Renal cortex interstitium (tissue), 15 donors: ENCODE results near the gene MRPL32. TPM values are rescaled to one million over a fixed set of nuclear protein-coding genes. Genes with fewer than 3 reads are reported as not detected.
"Not testable (repeated sequence)": the region's sequence is repeated elsewhere in the genome, so short reads cannot be mapped to it uniquely, and the experiment has no call there.

Source experiments
- DNase-seq, 11 donors: peaks; one replicate each; pipeline ENCODE4 v3.0.0-alpha.2; 2013; ENCODE audit warnings: low read depth in 9 of 11, low spot score in 4 of 11; ENCODE audit errors: extremely low read depth in 1 of 11
- long read RNA-seq, 16 experiments: transcript quantifications; one replicate each; lab custom pipeline, GENCODE V29; 2026
- polyA plus RNA-seq, 3 donors: library from polyadenylated mRNA; unstranded; fragments of 120-200 nt; gene quantifications; one replicate each; pipeline ENCODE4 v1.2.1, GENCODE V29; 2013; ENCODE audit not compliant: insufficient read length in 3 of 3

The MRPL32 gene
- polyA plus RNA-seq, result 100 to 1,000 TPM in 1 of 3 donors, 10 to 100 TPM in 2; 91.2 to 118 (median 97.0) TPM
- long read RNA-seq, donor 1, transcript MRPL32-201 (3 exons, 1,035 nt), result major isoform, 33 of 41 reads
- long read RNA-seq, donor 1, partial matches to known transcripts, result 7 of 41 reads
- long read RNA-seq, donor 1, other reads (novel, unspliced or antisense), result 0 of 41 reads
- long read RNA-seq, donor 2, transcript MRPL32-201 (3 exons, 1,035 nt), result major isoform, 40 of 40 reads
- long read RNA-seq, donor 2, partial matches to known transcripts, result 0 of 40 reads
- long read RNA-seq, donor 2, other reads (novel, unspliced or antisense), result 0 of 40 reads
- long read RNA-seq, donor 3, transcript MRPL32-201 (3 exons, 1,035 nt), result major isoform, 79 of 95 reads
- long read RNA-seq, donor 3, partial matches to known transcripts, result 16 of 95 reads
- long read RNA-seq, donor 3, other reads (novel, unspliced or antisense), result 0 of 95 reads
- long read RNA-seq, donor 4, transcript MRPL32-201 (3 exons, 1,035 nt), result major isoform, 50 of 59 reads
- long read RNA-seq, donor 4, partial matches to known transcripts, result 9 of 59 reads
- long read RNA-seq, donor 4, other reads (novel, unspliced or antisense), result 0 of 59 reads
- long read RNA-seq, donor 5, result 0 reads
- long read RNA-seq, donor 6, transcript MRPL32-201 (3 exons, 1,035 nt), result major isoform, 38 of 59 reads
- long read RNA-seq, donor 6, partial matches to known transcripts, result 21 of 59 reads
- long read RNA-seq, donor 6, other reads (novel, unspliced or antisense), result 0 of 59 reads
- long read RNA-seq, donor 7, transcript MRPL32-201 (3 exons, 1,035 nt), result major isoform, 77 of 98 reads
- long read RNA-seq, donor 7, partial matches to known transcripts, result 19 of 98 reads
- long read RNA-seq, donor 7, other reads (novel, unspliced or antisense), result 0 of 98 reads
- long read RNA-seq, donor 8, result 0 reads
- long read RNA-seq, donor 9, transcript MRPL32-201 (3 exons, 1,035 nt), result major isoform, 51 of 68 reads
- long read RNA-seq, donor 9, partial matches to known transcripts, result 17 of 68 reads
- long read RNA-seq, donor 9, other reads (novel, unspliced or antisense), result 0 of 68 reads
- long read RNA-seq, donor 10, transcript MRPL32-201 (3 exons, 1,035 nt), result major isoform, 59 of 77 reads
- long read RNA-seq, donor 10, partial matches to known transcripts, result 18 of 77 reads
- long read RNA-seq, donor 10, other reads (novel, unspliced or antisense), result 0 of 77 reads
- long read RNA-seq, donor 11, transcript MRPL32-201 (3 exons, 1,035 nt), result major isoform, 41 of 54 reads
- long read RNA-seq, donor 11, partial matches to known transcripts, result 12 of 54 reads
- long read RNA-seq, donor 11, other reads (novel, unspliced or antisense), result 0 of 54 reads
- long read RNA-seq, donor 12, transcript MRPL32-201 (3 exons, 1,035 nt), result major isoform, 21 of 21 reads
- long read RNA-seq, donor 12, partial matches to known transcripts, result 0 of 21 reads
- long read RNA-seq, donor 12, other reads (novel, unspliced or antisense), result 0 of 21 reads
- long read RNA-seq, donor 13, result 0 reads
- long read RNA-seq, donor 14, transcript MRPL32-201 (3 exons, 1,035 nt), result major isoform, 54 of 60 reads
- long read RNA-seq, donor 14, partial matches to known transcripts, result 6 of 60 reads
- long read RNA-seq, donor 14, other reads (novel, unspliced or antisense), result 0 of 60 reads
- long read RNA-seq, donor 15, transcript MRPL32-201 (3 exons, 1,035 nt), result major isoform, 23 of 23 reads
- long read RNA-seq, donor 15, partial matches to known transcripts, result 0 of 23 reads
- long read RNA-seq, donor 15, other reads (novel, unspliced or antisense), result 0 of 23 reads
- long read RNA-seq, donor 16, transcript MRPL32-201 (3 exons, 1,035 nt), result major isoform, 125 of 167 reads
- long read RNA-seq, donor 16, partial matches to known transcripts, result 42 of 167 reads
- long read RNA-seq, donor 16, other reads (novel, unspliced or antisense), result 0 of 167 reads

DNA sequence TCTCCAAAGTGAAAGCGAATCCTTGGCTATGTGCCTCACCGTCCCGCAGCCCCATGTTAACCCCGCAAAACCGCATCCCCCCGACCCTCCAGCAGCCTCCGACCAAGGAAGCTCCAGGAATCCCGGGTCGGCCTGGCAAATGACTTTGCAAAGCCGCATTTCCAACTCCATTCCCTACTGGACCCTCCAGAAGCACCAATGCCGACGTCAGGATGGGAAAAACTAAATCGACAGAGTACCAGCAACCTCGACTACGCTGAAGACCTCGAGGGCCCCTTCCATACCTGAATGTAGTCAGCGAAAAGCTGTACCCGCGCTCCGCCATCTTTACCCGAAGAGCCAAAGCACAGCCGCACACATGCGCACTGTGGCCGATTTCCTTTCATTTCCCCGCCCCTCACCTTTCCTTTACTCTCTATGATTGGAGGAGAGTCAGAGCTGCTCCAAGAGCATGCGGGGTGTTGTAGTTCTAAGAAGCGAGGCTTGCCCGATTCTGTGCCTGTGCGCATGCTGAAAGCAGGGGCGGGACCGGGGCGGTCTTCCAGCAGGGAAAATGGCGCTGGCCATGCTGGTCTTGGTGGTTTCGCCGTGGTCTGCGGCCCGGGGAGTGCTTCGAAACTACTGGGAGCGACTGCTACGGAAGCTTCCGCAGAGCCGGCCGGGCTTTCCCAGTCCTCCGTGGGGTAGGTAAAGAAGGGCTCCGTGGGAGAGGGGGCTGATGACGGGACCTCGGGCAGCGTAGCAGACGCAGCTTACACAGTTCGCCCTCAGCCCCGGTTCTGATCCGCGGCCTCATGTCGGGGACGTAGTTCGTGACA lies at the start of gene MRPL32, which contains the start of gene PSMA2:
TSS of gene MRPL32 (plus strand) at position 543 of the 818 bp plus-strand sequence. CDS start at position 554, 11 bp downstream.
TSS of gene PSMA2 (minus strand) at position 341 of the 818 bp plus-strand sequence. CDS start at position 325, 16 bp downstream.
- DNase-seq, result peak; percentile 91 to 98 (median 94)

DNA sequence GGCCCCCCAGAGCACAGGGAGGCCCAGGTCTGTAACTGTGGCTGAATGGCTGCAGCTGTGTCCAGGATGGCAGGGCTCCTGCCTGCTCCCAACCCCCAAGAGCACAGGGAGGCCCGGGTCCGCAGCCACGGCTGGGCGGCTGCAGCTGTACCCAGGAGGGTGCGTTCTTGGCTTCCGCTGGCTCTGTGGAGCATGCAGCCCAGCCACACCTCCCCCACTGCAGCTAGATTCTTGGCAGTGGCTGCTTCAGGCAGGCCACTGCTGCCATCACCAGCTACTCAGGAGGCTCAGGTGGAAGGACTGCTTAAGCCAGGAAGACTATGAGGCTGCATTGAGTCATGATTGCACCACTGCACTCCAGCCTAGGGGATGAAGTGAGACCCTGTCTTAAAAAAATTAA lies 48.2 kb upstream of the MRPL32 start:
- peak in 8 of 11 donors; percentile 38 to 76 (median 61) for DNase-seq

DNA sequence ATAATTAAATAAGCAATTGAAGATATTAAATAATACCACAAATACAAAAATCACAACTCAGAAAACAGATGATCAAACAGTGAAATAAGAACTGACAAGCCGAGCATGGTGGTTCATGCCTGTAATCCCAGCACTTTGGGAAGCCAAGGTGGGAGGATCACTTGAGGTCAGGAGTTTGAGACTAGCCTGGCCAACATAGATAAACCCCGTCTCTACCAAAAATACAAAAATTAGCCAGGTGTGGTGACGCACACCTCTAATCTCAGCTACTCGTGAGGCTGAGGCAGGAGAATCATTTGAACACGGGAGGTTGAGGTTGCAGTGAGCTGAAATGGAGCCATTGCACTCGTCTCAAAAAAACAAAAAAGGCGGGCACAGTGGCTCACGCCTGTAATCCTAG lies 47.0 kb upstream of the MRPL32 start:
- not testable (repeated sequence) for DNase-seq

DNA sequence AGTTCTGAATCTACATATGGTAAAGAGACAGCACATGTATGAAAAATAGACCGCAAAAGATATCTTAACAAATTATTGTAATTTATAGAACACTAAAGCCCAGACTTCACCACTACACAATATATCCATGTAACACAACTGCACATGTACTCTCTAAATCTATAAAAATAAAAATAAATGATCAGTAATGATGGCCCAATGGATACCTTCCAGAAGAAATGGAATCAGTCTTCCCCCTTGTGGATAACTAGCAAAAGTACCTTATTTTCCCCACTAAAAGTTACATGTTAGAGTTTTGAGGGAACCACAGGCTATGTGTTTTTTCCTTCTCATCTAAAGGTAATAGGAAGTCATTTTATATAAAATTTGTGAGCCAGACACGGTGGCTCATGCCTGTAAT lies 46.0 kb upstream of the MRPL32 start:
- no peak for DNase-seq

DNA sequence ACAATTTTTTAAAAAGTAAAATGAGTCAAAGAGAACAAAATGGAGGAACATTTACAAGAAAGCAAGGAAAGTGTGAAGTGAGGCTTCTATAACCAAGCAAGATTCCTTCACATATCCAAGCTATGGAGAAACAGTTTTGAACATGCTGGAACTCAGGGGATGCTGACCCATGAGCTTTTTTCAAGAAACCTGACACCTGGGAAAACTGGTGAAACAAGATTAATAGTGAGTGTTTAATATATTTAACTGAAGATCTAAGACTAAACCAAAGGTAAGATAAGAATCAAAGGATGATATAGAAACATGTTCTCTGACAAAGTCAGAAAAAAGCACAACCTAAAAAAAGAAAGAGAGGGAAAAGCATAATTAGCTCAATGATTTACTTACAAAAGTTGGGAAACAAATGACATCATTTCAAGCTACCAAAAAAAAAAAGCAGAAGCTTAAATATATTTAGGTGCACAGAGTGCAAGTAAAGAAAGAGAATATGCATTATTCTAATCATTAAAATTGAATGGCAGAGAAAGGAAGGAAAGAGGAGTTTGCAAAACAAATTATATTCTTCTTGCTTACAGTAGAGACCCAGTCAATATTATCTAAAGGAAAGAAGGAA lies 45.2 kb upstream of the MRPL32 start:
- no peak for DNase-seq

DNA sequence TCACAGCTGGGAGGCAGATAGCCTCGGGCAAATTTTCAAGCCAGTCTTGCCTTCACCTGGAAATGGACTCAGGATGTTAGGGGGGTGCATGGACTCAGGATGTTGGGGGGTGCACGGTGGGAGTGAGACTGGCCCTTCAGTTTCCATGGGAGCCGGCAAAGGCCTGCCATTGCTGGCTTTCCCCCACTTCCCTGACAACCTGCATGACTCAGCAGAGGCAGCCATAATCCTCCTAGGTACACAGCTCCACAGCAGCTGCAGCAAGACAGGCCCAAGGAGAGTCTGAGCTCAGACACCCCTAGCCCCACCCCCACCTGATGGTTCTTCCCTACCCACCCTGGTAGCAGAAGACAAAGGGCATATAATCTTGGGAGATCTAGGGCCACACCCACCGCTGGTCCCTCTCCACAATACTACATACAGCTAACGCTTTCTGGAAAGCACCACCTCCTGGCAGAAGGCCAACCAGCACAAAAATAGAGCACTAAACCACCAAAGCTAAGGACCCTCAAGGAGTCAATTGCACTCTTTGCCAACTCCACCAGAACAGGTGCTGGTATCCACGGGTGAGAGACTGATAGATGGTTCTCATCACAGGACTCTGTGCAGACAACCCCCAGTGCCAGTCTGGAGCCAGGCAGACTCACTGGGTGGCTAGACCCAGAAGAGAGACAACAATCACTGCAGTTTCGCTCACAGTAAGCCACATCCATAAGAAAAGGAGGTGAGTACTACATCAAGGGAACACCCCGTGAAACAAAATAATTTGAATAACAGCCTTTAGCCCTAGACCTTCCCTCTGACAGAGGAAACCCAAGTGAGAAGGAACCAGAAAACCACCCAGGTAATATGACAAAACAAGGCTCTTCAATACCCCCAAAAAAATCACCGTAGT lies 38.6 kb upstream of the MRPL32 start:
- no peak for DNase-seq

DNA sequence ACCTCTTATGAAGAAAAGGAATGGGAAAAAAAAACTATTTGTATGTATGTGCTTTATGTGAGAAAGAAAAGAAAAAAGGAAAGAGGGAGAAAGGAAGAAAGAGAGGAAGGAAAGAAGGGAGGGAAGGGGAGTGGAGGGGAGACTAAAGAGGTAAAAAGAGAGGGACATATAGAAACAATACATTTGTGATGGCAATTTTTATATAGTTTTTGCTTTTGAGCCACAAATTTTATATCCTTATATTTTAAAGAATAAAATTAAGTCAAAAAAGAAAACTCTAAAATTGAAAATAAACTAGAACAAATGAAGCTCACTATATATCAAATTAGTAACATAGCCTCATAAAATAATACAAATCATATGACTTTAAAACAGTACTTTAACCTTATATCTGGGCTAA lies 31.3 kb upstream of the MRPL32 start:
- no peak for DNase-seq

DNA sequence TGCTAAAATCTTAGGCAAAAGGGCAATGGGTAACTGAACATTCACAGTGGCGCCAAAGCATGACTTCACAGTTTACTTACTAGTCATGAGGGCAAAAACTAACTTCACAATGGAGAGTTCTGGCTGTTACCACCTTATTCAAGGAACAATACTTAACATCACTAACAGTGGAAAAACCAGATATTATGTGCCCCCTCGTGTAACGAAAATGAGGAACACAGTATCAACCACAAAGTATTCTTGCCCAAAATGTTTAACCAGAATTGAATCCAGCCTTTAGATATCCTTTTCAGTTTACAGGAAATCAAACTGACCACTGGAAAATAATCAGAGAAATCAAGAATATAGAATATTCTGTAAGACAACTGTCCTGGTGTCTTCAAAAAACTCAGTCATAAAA lies 29.8 kb upstream of the MRPL32 start:
- no peak for DNase-seq

DNA sequence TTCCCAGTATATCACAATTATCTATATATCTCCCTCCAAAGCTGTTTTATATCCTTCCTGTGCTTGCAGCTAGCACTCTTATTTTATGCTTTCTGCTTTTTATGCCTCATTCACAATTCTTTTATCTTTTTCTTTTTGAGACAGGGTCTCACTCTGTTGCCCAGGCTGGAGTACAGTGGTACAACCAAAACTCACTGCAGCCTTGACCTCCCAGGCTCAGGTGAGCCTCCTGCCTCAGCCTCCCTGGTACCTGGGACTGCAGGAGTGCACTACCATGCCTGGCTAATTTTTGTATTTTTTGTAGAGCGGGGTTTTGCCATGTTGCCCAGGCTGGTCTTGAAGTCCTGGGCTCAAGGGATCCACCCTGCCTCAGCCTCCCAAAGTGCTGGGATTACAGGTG lies 26.0 kb upstream of the MRPL32 start:
- DNase-seq, result no peak

DNA sequence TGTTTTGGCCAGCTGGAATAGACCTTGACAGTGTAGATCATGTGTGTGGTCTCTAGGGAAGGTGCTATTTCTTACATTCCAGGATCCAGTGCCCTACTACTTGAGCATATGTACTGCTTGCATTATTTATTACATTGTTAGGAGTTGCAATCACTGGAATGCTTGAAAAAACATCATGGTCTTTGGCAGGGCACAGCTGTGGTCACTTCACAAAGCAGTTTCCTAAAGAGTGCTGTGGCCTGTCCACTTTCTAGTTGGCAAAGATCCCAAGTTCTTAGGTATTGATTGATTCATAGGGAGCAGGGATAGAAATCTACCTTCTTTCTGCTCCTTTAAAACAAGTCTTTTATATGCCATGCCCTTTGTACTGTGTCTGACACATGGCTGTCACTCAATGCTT lies 24.9 kb upstream of the MRPL32 start:
- no peak for DNase-seq

DNA sequence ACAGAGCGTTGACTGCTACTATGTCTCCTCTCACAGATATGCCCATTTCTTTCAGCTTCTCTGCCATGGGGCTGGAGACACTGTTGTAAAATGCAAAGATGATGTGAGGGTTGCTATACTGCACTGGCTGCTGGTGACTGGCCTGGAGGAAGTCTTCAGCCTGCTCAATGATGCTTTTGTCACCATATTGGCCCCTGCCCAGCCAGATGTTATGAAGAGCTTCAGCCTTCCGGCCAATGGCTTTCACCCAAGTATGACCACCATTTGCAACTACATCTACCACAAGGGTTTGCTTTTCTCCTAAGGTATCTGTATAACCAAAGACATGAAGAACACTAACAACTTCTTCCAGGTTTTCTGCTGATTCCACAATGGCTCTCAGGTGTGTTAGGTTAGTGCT lies 21.9 kb upstream of the MRPL32 start:
- DNase-seq, result no peak

DNA sequence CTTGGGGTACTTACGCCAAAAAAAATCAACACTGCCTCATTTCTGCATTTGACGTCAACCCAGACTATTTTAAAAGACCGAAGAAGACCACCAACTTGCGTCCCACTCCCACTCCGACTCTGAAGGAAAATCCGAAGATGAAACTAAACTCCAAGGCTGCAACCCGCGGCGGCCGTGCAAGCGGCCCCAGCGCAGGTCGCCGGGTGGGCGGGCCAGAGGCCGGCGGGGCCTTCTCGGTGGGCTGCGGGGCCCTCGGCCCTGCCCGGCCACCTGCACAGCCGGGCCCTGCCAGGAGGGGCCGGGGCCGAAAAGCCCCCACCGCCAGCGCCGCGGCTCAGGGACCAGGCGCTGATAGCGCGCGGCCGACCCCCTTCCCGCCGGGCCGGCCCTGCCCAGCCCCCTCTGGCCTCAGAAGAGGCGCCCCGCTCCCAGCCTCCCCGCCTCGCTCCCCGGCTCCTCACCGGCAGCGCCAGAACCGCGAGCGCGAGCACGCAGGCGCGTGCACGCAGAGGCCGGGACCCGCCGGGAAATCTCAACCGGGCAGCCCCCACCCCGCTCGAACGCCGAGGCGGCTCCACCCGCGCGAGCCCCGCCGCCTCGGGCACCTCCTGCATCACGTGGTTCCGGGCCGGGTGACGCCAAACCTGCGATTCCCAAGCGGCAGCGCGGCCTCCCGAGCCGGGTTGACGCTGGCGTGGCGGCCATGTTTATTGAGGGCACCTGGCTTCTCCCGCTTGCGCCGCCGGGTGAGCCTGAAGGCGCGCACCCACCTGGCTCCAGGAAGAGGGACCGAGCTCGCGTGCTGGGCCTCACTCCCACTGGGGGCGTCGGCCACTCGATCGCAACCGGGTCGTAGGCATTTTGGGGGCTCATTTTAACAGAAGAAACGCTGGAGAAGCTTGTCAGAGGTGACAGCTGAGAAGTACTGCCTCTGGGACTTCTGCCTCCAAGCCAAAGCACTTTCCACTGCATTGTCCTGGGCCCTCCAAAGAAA lies 20.4 kb upstream of the MRPL32 start, which contains the start of gene C7orf25:
TSS of gene C7orf25 (minus strand) at position 617 of the 994 bp plus-strand sequence. CDS start 1,170 bp downstream, outside the sequence.
- peak; percentile 84 to 95 (median 93) for DNase-seq

DNA sequence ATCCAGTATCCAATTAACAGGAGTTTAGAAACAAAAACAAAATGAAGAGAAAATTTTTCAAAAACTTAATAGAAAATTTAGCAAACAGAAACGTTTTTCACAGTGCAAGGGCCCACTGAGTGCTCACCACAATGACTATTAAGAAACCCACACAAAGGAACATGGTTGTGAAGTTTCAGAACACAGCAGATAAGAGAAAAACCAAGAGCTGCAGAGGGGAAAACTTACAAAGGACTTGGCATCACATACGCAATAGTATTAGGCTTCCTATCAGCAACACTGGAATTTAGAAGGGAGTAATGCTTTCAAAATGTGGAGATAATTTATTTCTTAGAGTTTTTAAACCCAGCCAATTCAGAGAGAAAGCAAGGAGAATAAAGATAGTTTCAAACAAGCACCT lies 18.6 kb upstream of the MRPL32 start:
- DNase-seq, result no peak

DNA sequence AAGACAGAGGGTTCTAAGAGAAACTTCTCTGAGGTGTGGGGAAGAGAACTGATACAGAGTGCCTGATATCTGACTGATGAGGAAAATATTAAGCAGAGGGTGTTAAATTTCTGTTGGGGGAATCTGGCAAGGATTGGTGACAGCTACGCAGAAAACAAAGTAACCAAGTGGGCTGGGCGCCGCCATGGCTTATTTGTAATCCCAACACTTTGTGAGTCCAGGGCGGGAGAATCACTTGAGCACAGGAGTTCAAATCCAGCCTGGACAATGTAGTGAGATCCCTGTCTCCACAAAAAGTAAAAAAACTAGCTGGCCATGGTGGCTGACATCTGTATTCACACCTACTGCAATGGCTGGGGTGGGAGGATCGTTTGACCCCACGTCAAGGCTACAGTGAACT lies 18.2 kb upstream of the MRPL32 start:
- DNase-seq, result no peak
